HEK293T (cell line): Measurements from ENCODE around the gene SVIL.
"Not testable (repeated sequence)": the region's sequence is repeated elsewhere in the genome, so short reads cannot be mapped to it uniquely, and the experiment has no call there.

Source experiments
- SP1 ChIP-seq: fragments of 450-650 bp; IDR thresholded peaks from 2 replicates; pipeline ENCODE4 v1.6.1; 2017
- SUZ12 ChIP-seq: fragments of 450-650 bp; IDR thresholded peaks from 2 replicates; pipeline ENCODE4 v1.6.1; 2016; ENCODE audit warnings: mild to moderate bottlenecking

DNA sequence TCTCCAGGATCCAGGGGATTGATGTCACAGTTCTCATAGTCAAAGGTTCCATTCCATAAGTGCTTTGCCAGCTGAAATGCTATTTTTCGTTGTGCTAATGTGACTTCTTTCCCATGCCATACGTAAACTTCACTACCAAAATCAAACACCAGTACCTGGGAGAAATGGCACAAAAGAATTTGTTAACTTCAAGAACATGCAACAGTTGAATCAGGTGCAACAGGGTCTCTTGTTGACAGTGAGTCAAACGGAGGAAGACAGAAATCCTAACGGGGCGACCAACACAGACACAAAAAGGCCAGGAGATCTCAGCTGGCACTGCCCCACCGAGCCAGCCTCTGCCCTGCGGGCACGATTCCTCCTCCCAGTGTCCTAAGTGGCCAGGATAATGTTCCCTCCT is 150.1 kb downstream of the SVIL start:
- not testable (repeated sequence) for TF ChIP-seq SUZ12, SP1
